ENCODE data around the gene CYB561D2.

The CYB561D2 gene

GRCh38 chr3:50350527-50351322 lies at the start of gene CYB561D2, which contains the start of gene NPRL2:
TSS of gene CYB561D2 (plus strand) at chr3:50350862. CDS start at chr3:50351434, 572 bp downstream.
TSS of gene NPRL2 (minus strand) at chr3:50350775. CDS start at chr3:50350652, 123 bp downstream.
- H3K27ac ChIP-seq = peak within 1 kb of the TSS; percentile 74 to 100 (median 92)
- H3K4me3 ChIP-seq = peak within 1 kb of the TSS; percentile 34 to 81 (median 60)

- H3K27ac ChIP-seq = peak overlapping the region in 9 of 21 experiments; percentile 14 to 87 (median 75)
Measured at GRCh38 chr3:50302095-50303012, 48.3 kb upstream of the CYB561D2 start.

GRCh38 chr3:50303013-50303815 lies 47.4 kb upstream of the CYB561D2 start, which contains the start of gene HYAL1:
TSS of gene HYAL1 (minus strand) at chr3:50303574. CDS start at chr3:50302956, 618 bp downstream.
- Histone ChIP-seq H3K4me3 (no peak within 1 kb of the TSS), H3K27ac (peak within 1 kb of the TSS in 11 of 21 experiments; percentile 14 to 87 (median 64))

More at GRCh38 chr3:50302095-50303012, 48.3 kb upstream of the CYB561D2 start:
- H3K4me3 ChIP-seq = no peak overlapping the region

GRCh38 chr3:50304601-50305000 lies 46.1 kb upstream of the CYB561D2 start:
- H3K27ac ChIP-seq = no peak overlapping the region
- no peak overlapping the region for H3K4me3 ChIP-seq

GRCh38 chr3:50312041-50312440 lies 38.6 kb upstream of the CYB561D2 start:
- peak overlapping the region in 6 of 7 experiments; percentile 4 to 42 (median 21) for H3K4me3 ChIP-seq

GRCh38 chr3:50314342-50314741 lies 36.3 kb upstream of the CYB561D2 start:
- Histone ChIP-seq H3K27ac (peak overlapping the region in 5 of 21 experiments; percentile 8 to 91 (median 36)), H3K4me3 (no peak overlapping the region)

More at GRCh38 chr3:50312041-50312440, 38.6 kb upstream of the CYB561D2 start:
- peak overlapping the region in 14 of 21 experiments; percentile 22 to 86 (median 64) for H3K27ac ChIP-seq

GRCh38 chr3:50314816-50315215 lies 35.8 kb upstream of the CYB561D2 start:
- H3K27ac ChIP-seq = peak overlapping the region in 6 of 21 experiments; percentile 8 to 91 (median 38)
- H3K4me3 ChIP-seq = no peak overlapping the region

- Histone ChIP-seq H3K27ac (peak overlapping the region in 20 of 21 experiments; percentile 70 to 98 (median 84)), H3K4me3 (no peak overlapping the region)
Measured at GRCh38 chr3:50316657-50317242, 33.9 kb upstream of the CYB561D2 start.

GRCh38 chr3:50317300-50317699 lies 33.4 kb upstream of the CYB561D2 start:
- H3K4me3 ChIP-seq = no peak overlapping the region
- H3K27ac ChIP-seq = peak overlapping the region in 20 of 21 experiments; percentile 70 to 98 (median 84)

GRCh38 chr3:50318163-50318562 lies 32.5 kb upstream of the CYB561D2 start:
- Histone ChIP-seq H3K4me3 (no peak overlapping the region), H3K27ac (peak overlapping the region in 20 of 21 experiments; percentile 21 to 98 (median 84))

- Histone ChIP-seq H3K27ac (peak overlapping the region in 15 of 21 experiments; percentile 1 to 98 (median 83)), H3K4me3 (no peak overlapping the region)
Measured at GRCh38 chr3:50318615-50319014, 32.0 kb upstream of the CYB561D2 start.

GRCh38 chr3:50319181-50319893 lies 31.3 kb upstream of the CYB561D2 start:
- H3K27ac ChIP-seq = peak overlapping the region in 12 of 21 experiments; percentile 1 to 98 (median 84)
- H3K4me3 ChIP-seq = peak overlapping the region in 1 of 7 experiments; percentile 1

GRCh38 chr3:50319894-50320625 lies 30.6 kb upstream of the CYB561D2 start:
- peak overlapping the region in 19 of 21 experiments; percentile 86 to 99 (median 97) for H3K27ac ChIP-seq
- H3K4me3 ChIP-seq = peak overlapping the region; percentile 57 to 92 (median 63)

- Histone ChIP-seq H3K27ac (peak overlapping the region; percentile 86 to 99 (median 97)), H3K4me3 (peak overlapping the region; percentile 57 to 92 (median 63))
Measured at GRCh38 chr3:50320853-50321335, 29.8 kb upstream of the CYB561D2 start.

- Histone ChIP-seq H3K4me3 (peak overlapping the region; percentile 57 to 92 (median 63)), H3K27ac (peak overlapping the region; percentile 86 to 99 (median 97))
Measured at GRCh38 chr3:50321336-50322114, 29.1 kb upstream of the CYB561D2 start.

- peak overlapping the region; percentile 57 to 92 (median 63) for H3K4me3 ChIP-seq
- peak overlapping the region; percentile 86 to 99 (median 97) for H3K27ac ChIP-seq
Measured at GRCh38 chr3:50322115-50322385, 28.6 kb upstream of the CYB561D2 start.

Measured in skin epidermis (tissue), 12 donors.